ENCODE data around the gene RINT1.
A peak's percentile ranks its signal among the peaks of the same experiment; 100 is the strongest.

RINT1 gene

GRCh38 chr7:105599551-105599950 lies 67.5 kb downstream of the RINT1 start:
- no peak for DNase-seq (ENCODE audit: low spot score)

DNA sequence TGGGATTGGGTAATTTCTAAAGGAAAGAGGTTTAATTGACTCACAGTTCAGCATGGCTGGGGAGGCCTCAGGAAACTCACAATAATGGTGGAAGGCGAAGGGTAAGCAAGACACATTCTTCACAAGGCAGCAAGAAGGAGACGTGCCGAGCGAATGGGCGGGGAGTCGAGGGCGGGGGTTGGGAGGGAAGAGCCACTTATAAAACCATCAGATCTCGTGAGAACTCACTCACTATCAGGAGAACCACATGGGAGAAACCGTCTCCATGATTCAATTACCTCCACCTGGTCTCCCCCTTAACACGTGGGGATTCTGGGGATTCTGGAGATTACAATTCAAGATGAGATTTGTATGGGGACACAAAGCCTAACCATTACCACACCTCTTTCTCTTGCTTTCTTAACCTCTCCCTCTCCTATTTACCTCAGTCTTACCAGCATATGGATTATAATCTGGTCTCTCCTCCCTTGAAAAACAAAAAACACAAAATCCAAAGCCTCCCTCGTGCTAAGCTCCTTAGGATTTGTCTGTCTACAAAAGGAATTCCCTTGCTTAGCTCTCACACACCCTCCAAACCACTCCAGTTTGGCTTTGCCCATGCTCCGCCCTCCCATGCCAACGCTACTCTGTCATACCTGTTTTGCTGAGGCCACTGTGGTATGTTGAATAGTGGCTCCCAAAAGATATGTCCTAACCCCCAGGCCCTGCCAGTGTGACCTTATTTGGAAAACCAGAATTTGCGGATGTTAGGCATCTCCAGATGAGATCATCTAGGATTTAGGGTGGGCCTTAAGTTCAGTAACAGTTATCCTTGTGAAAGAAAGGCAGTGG lies 68.9 kb downstream of the RINT1 start:
- DNase-seq (ENCODE audit: low spot score), result no peak

DNA sequence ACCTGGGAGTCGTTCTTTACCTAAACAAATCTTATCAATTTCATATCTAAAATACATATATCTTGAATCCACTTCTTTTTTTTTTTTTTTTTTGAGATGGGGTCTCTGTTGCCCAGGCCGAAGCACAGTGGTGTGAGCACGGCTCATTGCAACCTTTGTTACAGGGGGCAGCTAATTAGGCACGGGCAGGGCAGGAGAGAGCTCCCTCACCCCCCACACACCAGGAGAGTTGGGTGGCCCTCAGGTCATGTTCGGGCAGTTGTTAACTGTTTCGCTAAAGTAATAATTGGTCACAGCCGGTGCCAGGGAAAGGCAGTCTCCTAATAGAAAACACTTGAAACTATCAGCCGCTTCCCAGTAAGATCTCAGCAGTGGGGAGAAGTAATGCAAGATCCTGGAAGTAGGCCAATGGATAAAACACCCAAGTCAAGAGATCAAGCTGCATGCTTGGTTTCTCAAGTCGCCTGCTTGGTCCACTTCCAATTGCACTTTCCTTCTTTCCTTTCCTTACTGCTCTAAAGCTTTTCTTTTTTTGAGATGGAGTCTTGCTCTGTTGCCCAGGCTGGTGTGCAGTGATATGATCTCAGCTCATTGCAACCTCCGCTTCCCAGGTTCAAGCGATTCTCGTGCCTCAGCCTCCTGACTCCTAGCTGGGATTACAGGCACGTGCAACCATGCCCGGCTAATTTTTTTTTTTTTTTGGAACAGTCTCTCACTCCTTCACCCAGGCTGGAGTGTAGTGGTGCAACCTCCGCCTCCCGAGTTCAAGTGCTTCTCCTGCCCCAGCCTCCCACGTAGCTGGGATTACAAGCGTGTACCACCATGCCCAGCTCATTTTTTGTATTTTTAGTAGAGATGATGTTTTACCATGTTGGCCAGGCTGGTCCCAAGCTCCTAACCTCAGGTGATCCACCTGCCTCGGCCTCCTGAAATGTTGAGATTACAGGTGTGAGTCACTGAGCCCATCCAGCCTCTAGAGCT lies 70.6 kb downstream of the RINT1 start:
- DNase-seq (ENCODE audit: low spot score), result no peak

GRCh38 chr7:105610165-105610930 lies 78.3 kb downstream of the RINT1 start:
- DNase-seq (ENCODE audit: low spot score), result peak; percentile 20

- no peak for DNase-seq (ENCODE audit: low spot score)
Measured at GRCh38 chr7:105611856-105612775, 80.1 kb downstream of the RINT1 start.

DNA sequence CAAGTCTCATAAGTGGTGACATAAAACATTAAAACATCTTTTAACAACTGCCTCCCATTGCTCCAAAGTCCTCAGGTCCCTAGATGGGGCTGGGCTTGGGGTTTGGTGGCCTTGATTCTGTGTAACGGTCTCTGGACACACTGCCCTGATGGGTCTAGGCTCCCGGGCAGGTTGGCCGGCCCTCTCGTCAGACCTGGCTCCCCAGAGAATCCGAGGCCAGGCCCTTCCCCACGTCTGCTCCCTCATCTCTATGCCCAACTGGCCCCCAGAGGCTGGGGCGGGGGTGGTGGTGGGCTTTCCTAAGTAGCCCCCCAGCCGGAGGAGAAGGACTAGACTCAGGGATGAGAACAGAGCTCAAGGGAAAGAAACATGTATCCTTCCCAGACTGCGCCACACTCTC lies 80.8 kb downstream of the RINT1 start:
- DNase-seq (ENCODE audit: low spot score), result no peak

DNA sequence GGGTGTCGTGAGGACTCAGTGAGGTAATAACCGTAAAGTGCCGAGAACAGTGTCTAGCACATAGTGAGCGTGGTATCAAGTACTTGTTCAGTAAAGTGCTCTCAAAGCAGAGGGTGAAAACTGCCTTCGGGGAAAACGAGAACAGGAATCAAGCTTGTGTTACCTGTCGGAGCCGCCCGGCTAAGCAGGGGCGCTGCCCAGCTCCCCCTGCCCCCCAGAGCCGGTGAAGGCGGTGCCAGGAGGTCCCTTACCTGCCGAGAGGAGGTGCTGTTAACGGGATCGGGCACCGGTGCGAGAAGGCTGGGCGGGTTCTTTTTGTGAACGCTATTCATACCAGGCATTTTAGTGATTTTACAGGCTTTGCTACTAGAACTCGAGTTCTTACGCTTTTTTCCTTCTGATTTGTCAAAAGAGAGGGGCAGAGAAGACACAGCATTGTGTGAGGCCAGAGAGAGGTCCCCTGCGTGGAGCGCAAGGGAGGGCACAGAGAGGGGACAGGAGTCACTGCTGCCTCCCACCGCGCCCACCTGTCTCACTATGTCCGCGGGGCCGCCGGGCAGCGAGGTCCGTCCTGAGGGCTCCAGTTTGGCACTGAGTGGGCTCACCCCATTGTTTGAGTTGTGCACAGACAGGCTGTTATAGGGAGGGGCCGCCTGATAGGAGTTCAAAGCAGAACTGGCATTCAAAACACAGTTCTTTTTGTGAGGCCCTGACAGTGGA lies 81.8 kb downstream of the RINT1 start:
- no peak for DNase-seq (ENCODE audit: low spot score)

GRCh38 chr7:105614341-105614840 lies 82.4 kb downstream of the RINT1 start:
- no peak for DNase-seq (ENCODE audit: low spot score)

All from globus pallidus (tissue), 1 donor.